ENCODE measurements around the gene CDC20B. TPM values are rescaled to one million over a fixed set of nuclear protein-coding genes. Genes with fewer than 3 reads are reported as not detected.
A peak's percentile ranks its signal among the peaks of the same experiment; 100 is the strongest.
"Not testable (repeated sequence)": the region's sequence is repeated elsewhere in the genome, so short reads cannot be mapped to it uniquely, and the experiment has no call there.

Gene CDC20B
- polyA plus RNA-seq, 1 of the 3 experiments (the other 2 are of a cell fraction), result 0.03 TPM

DNA sequence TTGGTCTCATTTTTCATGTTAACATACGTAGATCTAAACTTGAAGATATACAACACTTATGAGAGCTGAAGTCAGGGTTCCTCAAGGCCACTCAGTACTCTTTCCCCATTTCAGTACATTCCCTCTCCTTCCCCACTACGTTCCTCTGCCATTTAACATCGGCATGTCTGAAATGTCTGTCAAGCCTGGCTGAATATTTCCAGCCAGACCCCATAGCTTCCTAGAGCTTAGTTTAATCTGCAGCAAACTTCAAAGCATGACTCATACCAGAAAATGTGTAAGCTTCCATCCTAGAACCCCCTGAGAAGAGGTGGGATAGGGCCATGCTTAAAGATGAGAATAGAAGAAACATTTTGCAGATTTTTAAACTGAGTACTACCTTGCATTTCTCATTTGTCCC, 64.3 kb downstream of the CDC20B start:
- Histone ChIP-seq H3F3A (replicated peaks; ENCODE audit: insufficient read depth) (no peaks in the 10 kb centered on the region), H4K20me1 (ENCODE audit: insufficient read depth) (no peaks in the 10 kb centered on the region), H2AFZ (ENCODE audit: low read depth) (0 out of 2 replicates have a peak overlapping the region, but pooled peaks have one; percentile 17), H3K9me2 (no peaks in the 10 kb centered on the region), H3K79me2 (ENCODE audit: insufficient read depth) (no peaks in the 10 kb centered on the region), H3K4me2 (0 out of 2 replicates have a peak overlapping the region, but pooled peaks have one; percentile 12), H3K27ac (ENCODE audit: low read depth in 2 of 2, low read length in 1 of 2) (no peak overlapping the region), H3K4me3 (ENCODE audit: low read depth in 2 of 2, low read length in 1 of 2) (no peak overlapping the region), H3K36me3 (replicated peaks in 1 of 2; ENCODE audit: control insufficient read depth in 1 of 2, insufficient read depth in 2 of 2, low read length in 1 of 2) (no peaks in the 10 kb centered on the region), H3K9ac (no peak overlapping the region), H3K9me3 (no peaks in the 10 kb centered on the region), H3K27me3 (ENCODE audit: insufficient read depth) (no peaks in the 10 kb centered on the region; the same call in 1 of the 2 replicates), H3K4me1 (ENCODE audit: control insufficient read depth in 1 of 2, insufficient read depth in 2 of 2, low read depth in 1 of 2, low read length in 1 of 2) (no peaks in the 10 kb centered on the region)
- CTCF ChIA-PET, result no interaction called here
- no peak for DNase-seq
- TF ChIP-seq FOXM1 (IDR thresholded peaks at IDR 0.05; ENCODE audit: low read depth), result no peak
- TF ChIP-seq, protein P1, sequence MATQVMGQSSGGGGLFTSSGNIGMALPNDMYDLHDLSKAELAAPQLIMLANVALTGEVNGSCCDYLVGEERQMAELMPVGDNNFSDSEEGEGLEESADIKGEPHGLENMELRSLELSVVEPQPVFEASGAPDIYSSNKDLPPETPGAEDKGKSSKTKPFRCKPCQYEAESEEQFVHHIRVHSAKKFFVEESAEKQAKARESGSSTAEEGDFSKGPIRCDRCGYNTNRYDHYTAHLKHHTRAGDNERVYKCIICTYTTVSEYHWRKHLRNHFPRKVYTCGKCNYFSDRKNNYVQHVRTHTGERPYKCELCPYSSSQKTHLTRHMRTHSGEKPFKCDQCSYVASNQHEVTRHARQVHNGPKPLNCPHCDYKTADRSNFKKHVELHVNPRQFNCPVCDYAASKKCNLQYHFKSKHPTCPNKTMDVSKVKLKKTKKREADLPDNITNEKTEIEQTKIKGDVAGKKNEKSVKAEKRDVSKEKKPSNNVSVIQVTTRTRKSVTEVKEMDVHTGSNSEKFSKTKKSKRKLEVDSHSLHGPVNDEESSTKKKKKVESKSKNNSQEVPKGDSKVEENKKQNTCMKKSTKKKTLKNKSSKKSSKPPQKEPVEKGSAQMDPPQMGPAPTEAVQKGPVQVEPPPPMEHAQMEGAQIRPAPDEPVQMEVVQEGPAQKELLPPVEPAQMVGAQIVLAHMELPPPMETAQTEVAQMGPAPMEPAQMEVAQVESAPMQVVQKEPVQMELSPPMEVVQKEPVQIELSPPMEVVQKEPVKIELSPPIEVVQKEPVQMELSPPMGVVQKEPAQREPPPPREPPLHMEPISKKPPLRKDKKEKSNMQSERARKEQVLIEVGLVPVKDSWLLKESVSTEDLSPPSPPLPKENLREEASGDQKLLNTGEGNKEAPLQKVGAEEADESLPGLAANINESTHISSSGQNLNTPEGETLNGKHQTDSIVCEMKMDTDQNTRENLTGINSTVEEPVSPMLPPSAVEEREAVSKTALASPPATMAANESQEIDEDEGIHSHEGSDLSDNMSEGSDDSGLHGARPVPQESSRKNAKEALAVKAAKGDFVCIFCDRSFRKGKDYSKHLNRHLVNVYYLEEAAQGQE (IDR thresholded peaks at IDR 0.05; ENCODE audit: low read depth, low read length), result no peak
- TF ChIP-seq USF2 (IDR thresholded peaks at IDR 0.05; ENCODE audit: borderline replicate concordance, low read depth, low read length), result no peak
- no peak for TF ChIP-seq TAF1 (IDR thresholded peaks at IDR 0.05; ENCODE audit: borderline replicate concordance, low read depth, low read length)
- no peak for TF ChIP-seq POLR2AphosphoS5 (IDR thresholded peaks at IDR 0.05; ENCODE audit: low read depth, low read length)
- TF ChIP-seq IRF3 (IDR thresholded peaks at IDR 0.05; ENCODE audit: low read depth, low read length), result no peak
- TF ChIP-seq RFX5 (IDR thresholded peaks at IDR 0.05; ENCODE audit: low read length), result no peak
- no peak for TF ChIP-seq RAD21 (IDR thresholded peaks at IDR 0.05; ENCODE audit: low read length)
- no peak for TF ChIP-seq EP300 (IDR thresholded peaks at IDR 0.05; ENCODE audit: borderline replicate concordance in 1 of 2, low read depth in 1 of 2, low read length in 1 of 2)
- TF ChIP-seq, protein P2, sequence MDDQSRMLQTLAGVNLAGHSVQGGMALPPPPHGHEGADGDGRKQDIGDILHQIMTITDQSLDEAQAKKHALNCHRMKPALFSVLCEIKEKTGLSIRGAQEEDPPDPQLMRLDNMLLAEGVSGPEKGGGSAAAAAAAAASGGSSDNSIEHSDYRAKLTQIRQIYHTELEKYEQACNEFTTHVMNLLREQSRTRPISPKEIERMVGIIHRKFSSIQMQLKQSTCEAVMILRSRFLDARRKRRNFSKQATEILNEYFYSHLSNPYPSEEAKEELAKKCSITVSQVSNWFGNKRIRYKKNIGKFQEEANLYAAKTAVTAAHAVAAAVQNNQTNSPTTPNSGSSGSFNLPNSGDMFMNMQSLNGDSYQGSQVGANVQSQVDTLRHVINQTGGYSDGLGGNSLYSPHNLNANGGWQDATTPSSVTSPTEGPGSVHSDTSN (IDR thresholded peaks at IDR 0.05), result no peak
- no peak for TF ChIP-seq GATA2 (CRISPR knock-in tag; IDR thresholded peaks at IDR 0.05)
- TF ChIP-seq MAX (IDR thresholded peaks at IDR 0.05; ENCODE audit: low read depth), result no peak
- no peak for TF ChIP-seq CHD2 (IDR thresholded peaks at IDR 0.05; ENCODE audit: low read length, partially characterized antibody)
- no peak for TF ChIP-seq EZH2phosphoT487 (IDR thresholded peaks at IDR 0.05; ENCODE audit: borderline replicate concordance, low read depth)
- no peak for TF ChIP-seq TEAD4 (IDR thresholded peaks at IDR 0.05; ENCODE audit: borderline replicate concordance, insufficient read depth)
- WGBS (ENCODE audit: low lambda C conversion rate), result 5% methylated on average over 3 of the region's 3 CpGs
- POLR2A ChIA-PET, result no interaction called here

DNA sequence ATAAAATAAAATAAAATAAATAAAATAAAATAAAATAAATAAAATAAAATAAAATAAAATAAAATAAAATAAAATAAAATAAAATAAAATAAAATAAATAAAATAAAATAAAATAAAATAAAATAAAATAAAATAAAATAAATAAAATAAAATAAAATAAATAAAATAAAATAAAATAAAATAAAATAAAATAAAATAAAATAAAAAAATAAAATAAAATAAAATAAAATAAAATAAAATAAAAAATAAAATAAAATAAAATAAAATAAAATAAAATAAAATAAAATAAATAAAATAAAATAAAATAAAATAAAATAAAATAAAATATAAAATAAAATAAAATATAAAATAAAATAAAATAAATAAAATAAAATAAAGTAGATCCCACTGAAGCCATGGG, 67.0 kb downstream of the CDC20B start:
- H3K27me3 ChIP-seq (ENCODE audit: insufficient read depth); H4K20me1 ChIP-seq (ENCODE audit: insufficient read depth); H3K27ac ChIP-seq (ENCODE audit: low read depth in 2 of 2, low read length in 1 of 2); H3K4me3 ChIP-seq (ENCODE audit: low read depth in 2 of 2, low read length in 1 of 2); DNase-seq; H3K9me2 ChIP-seq; H2AFZ ChIP-seq (ENCODE audit: low read depth); POLR2A ChIA-PET; H3K36me3 ChIP-seq (replicated peaks in 1 of 2; ENCODE audit: control insufficient read depth in 1 of 2, insufficient read depth in 2 of 2, low read length in 1 of 2); H3K4me1 ChIP-seq (ENCODE audit: control insufficient read depth in 1 of 2, insufficient read depth in 2 of 2, low read depth in 1 of 2, low read length in 1 of 2); H3K9me3 ChIP-seq; H3K4me2 ChIP-seq; H3F3A ChIP-seq (replicated peaks; ENCODE audit: insufficient read depth); CTCF ChIA-PET; H3K79me2 ChIP-seq (ENCODE audit: insufficient read depth); H3K9ac ChIP-seq: not testable (repeated sequence)

Measured in SK-N-SH (cell line).